Measurements from ENCODE around the gene CTNNA2. TPM values are rescaled to one million over a fixed set of nuclear protein-coding genes. Genes with fewer than 3 reads are reported as not detected.

The CTNNA2 gene
- total RNA-seq, 1 experiment from 2014 or later: 0.54 TPM

DNA sequence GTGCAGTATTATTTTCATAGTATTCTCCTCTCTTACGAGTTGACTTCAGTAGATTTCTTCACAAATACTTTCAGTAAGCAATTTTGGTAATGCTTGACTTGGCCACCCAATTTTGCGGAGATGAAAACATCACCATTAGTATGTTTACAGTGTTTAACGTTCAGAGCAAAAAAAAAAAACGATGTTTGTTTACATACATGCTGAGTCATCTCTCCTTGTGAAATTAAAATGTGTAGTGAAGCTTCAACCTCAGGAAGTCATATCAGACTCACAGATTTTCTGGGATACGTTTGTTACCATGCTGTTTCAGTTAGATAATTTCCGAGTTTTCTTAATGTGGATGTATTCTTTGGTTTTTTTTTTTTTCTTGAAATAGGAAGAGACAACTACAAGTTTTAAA is 100.1 kb downstream of the CTNNA2 start:
- Histone ChIP-seq H3K27ac (ENCODE audit: low read length) (peak overlapping the region; percentile 48; the same call in 1 of the 2 replicates), H3K36me3 (ENCODE audit: control insufficient read depth, insufficient read depth, low read length) (no peaks in the 10 kb centered on the region), H3K4me3 (ENCODE audit: low read depth in 2 of 2, low read length in 2 of 2) (no peak overlapping the region), H3K27me3 (ENCODE audit: control insufficient read depth, insufficient read depth, low read length) (no peaks in the 10 kb centered on the region), H3K9me3 (ENCODE audit: control insufficient read depth, insufficient read depth, low read depth, low read length) (no peaks in the 10 kb centered on the region), H3K4me1 (ENCODE audit: control insufficient read depth, insufficient read depth, low read length) (peaks cover 4% of the 10 kb centered on the region)
- TF ChIP-seq TCF7L2 (IDR thresholded peaks at IDR 0.05; ENCODE audit: low read depth, low read length) (no peak), SIN3A (IDR thresholded peaks at IDR 0.05; ENCODE audit: borderline replicate concordance, insufficient read depth, low read depth, low read length) (no peak), POLR2AphosphoS5 (IDR thresholded peaks at IDR 0.05; ENCODE audit: low read depth, low read length) (no peak)
- TF ChIP-seq, protein P1, sequence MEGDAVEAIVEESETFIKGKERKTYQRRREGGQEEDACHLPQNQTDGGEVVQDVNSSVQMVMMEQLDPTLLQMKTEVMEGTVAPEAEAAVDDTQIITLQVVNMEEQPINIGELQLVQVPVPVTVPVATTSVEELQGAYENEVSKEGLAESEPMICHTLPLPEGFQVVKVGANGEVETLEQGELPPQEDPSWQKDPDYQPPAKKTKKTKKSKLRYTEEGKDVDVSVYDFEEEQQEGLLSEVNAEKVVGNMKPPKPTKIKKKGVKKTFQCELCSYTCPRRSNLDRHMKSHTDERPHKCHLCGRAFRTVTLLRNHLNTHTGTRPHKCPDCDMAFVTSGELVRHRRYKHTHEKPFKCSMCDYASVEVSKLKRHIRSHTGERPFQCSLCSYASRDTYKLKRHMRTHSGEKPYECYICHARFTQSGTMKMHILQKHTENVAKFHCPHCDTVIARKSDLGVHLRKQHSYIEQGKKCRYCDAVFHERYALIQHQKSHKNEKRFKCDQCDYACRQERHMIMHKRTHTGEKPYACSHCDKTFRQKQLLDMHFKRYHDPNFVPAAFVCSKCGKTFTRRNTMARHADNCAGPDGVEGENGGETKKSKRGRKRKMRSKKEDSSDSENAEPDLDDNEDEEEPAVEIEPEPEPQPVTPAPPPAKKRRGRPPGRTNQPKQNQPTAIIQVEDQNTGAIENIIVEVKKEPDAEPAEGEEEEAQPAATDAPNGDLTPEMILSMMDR (IDR thresholded peaks at IDR 0.05): no peak
- TF ChIP-seq, protein P2, sequence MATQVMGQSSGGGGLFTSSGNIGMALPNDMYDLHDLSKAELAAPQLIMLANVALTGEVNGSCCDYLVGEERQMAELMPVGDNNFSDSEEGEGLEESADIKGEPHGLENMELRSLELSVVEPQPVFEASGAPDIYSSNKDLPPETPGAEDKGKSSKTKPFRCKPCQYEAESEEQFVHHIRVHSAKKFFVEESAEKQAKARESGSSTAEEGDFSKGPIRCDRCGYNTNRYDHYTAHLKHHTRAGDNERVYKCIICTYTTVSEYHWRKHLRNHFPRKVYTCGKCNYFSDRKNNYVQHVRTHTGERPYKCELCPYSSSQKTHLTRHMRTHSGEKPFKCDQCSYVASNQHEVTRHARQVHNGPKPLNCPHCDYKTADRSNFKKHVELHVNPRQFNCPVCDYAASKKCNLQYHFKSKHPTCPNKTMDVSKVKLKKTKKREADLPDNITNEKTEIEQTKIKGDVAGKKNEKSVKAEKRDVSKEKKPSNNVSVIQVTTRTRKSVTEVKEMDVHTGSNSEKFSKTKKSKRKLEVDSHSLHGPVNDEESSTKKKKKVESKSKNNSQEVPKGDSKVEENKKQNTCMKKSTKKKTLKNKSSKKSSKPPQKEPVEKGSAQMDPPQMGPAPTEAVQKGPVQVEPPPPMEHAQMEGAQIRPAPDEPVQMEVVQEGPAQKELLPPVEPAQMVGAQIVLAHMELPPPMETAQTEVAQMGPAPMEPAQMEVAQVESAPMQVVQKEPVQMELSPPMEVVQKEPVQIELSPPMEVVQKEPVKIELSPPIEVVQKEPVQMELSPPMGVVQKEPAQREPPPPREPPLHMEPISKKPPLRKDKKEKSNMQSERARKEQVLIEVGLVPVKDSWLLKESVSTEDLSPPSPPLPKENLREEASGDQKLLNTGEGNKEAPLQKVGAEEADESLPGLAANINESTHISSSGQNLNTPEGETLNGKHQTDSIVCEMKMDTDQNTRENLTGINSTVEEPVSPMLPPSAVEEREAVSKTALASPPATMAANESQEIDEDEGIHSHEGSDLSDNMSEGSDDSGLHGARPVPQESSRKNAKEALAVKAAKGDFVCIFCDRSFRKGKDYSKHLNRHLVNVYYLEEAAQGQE (IDR thresholded peaks at IDR 0.05; ENCODE audit: insufficient read depth in 1 of 2, low read depth in 2 of 2, low read length in 1 of 2): no peak
- BruUV-seq (replicated peaks): no TSS peak
- in situ Hi-C loops (cut with HindIII; ENCODE audit: low pct_unique_long_range_greater_than_20kb, low sequenced_read_pairs): no loop called here
- POLR2A ChIA-PET: no interaction called here
- DNase-seq (ENCODE audit: low read depth, low spot score) (no peak), ATAC-seq (no peak)
- intact Hi-C loops (cut with micrococcal nuclease; ENCODE audit: unreplicated experiment): no loop called here
- CTCF ChIA-PET: no interaction called here

DNA sequence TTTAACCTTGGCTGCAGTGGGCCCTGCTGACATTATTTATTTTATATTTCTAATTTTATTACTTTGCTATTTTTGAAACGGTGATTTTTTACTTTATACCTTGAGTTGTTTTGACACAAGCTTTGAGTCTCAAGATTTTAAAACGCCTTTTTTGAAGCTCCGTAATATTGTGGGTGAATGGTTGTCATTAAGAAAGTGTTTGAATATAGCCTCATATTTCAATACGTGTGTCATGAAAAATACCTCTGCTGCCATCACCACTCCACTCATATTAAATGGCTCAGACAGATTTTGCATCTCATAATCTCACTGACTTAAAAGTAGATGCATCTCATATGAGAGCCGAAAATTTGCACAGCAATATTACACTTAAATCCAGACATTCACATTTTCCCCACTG is 106.6 kb downstream of the CTNNA2 start:
- CTCF ChIA-PET: no interaction called here
- ATAC-seq: no peak
- intact Hi-C loops (cut with micrococcal nuclease; ENCODE audit: unreplicated experiment): no loop called here
- H3K9me3 ChIP-seq (ENCODE audit: control insufficient read depth, insufficient read depth, low read depth, low read length): no peaks in the 10 kb centered on the region
- DNase-seq (ENCODE audit: low read depth, low spot score): no peak
- BruUV-seq (replicated peaks): no TSS peak
- H3K27ac ChIP-seq (ENCODE audit: low read length): no peak overlapping the region
- in situ Hi-C loops (cut with HindIII; ENCODE audit: low pct_unique_long_range_greater_than_20kb, low sequenced_read_pairs): no loop called here
- POLR2A ChIA-PET: no interaction called here
- H3K27me3 ChIP-seq (ENCODE audit: control insufficient read depth, insufficient read depth, low read length): no peaks in the 10 kb centered on the region
- no peak overlapping the region for H3K4me3 ChIP-seq (ENCODE audit: low read depth in 2 of 2, low read length in 2 of 2)
- H3K36me3 ChIP-seq (ENCODE audit: control insufficient read depth, insufficient read depth, low read length): no peaks in the 10 kb centered on the region
- H3K4me1 ChIP-seq (ENCODE audit: control insufficient read depth, insufficient read depth, low read length): no peaks in the 10 kb centered on the region
- TF ChIP-seq, protein P1 (IDR thresholded peaks at IDR 0.05): no peak
- TF ChIP-seq, protein P2 (IDR thresholded peaks at IDR 0.05; ENCODE audit: insufficient read depth in 1 of 2, low read depth in 2 of 2, low read length in 1 of 2): no peak
- no peak for TF ChIP-seq POLR2AphosphoS5 (IDR thresholded peaks at IDR 0.05; ENCODE audit: low read depth, low read length)
- TF ChIP-seq TCF7L2 (IDR thresholded peaks at IDR 0.05; ENCODE audit: low read depth, low read length): no peak
- no peak for TF ChIP-seq SIN3A (IDR thresholded peaks at IDR 0.05; ENCODE audit: borderline replicate concordance, insufficient read depth, low read depth, low read length)

Data from Panc1 (cell line).